HCT116 (cell line): Measurements from ENCODE around the gene PRKACG. TPM values are rescaled to one million over a fixed set of nuclear protein-coding genes. Genes with fewer than 3 reads are reported as not detected.

Source experiments
- ATAC-seq: fragments of 200-7000 bp; cut with Tn5 transposase; 2 replicates; pipeline ENCODE4 v1.9.1; 2020; ENCODE audit warnings: mild to moderate bottlenecking, moderate library complexity
- BruUV-seq: library from RNA; stranded (reverse); fragments of 400-500 nt; replicated peaks from 2 replicates; lab custom pipeline; 2021; lab: Mats Ljungman, UMichigan
- CTCF ChIA-PET: fragments of 300-600 bp; sonication (Branson Sonifier 250); formaldehyde crosslinking; loops from one replicate; lab custom pipeline; 2021; ENCODE audit warnings: antibody characterized with exemption; lab: Charles Lee
- POLR2A ChIA-PET: fragments of 300-600, 350-600 bp; sonication (Branson Sonifier 250); formaldehyde crosslinking; loops from one replicate; lab custom pipeline; 2021; ENCODE audit warnings: antibody characterized with exemption; lab: Charles Lee
- RAD21 ChIA-PET, 2 experiments: fragments of 300-600 bp; sonication (Branson Sonifier 250); formaldehyde crosslinking; loops; one replicate each; lab custom pipeline; 2023; ENCODE audit warnings: low total read pairs in 2 of 2; ENCODE audit not compliant: uncharacterized antibody in 2 of 2, unreplicated experiment in 2 of 2, low non-redundant PET in 1 of 2; lab: Charles Lee
- DNase-seq: peaks from one replicate; pipeline ENCODE4 v3.0.0-alpha.2; 2010; ENCODE audit warnings: low read depth, low spot score
- H2AFZ ChIP-seq: fragments of 200-600 bp; shearing (Covaris generic), sonication (generic); 2 replicates; pipeline ENCODE4 v1.6.1; 2017; ENCODE audit warnings: low read depth, mixed run types, mixed read lengths, antibody characterized with exemption, low read length; ENCODE audit not compliant: poor library complexity, severe bottlenecking
- H3K27ac ChIP-seq: 2 replicates; pipeline ENCODE4 v1.5.1; 2012; ENCODE audit warnings: low read depth, low read length
- H3K27me3 ChIP-seq: fragments of 200-600 bp; sonication (generic); 2 replicates; pipeline ENCODE4 v1.6.1; 2016; ENCODE audit warnings: mixed run types, low read length, mixed read lengths; ENCODE audit not compliant: insufficient read depth
- H3K36me3 ChIP-seq, 2 experiments: fragments of 200-500 bp in 1 of 2; fragments of 200-600 bp in 1 of 2; sonication (Bioruptor generic) in 1 of 2; sonication (generic) in 1 of 2; 2 replicates each; pipeline versions ENCODE4 v1.5.1 to v1.6.1; 2014 to 2016; ENCODE audit warnings: low read length in 2 of 2, inconsistent platforms in 1 of 2, mixed read lengths in 1 of 2, mixed run types in 1 of 2; ENCODE audit not compliant: insufficient read depth in 2 of 2, control insufficient read depth in 1 of 2
- H3K4me1 ChIP-seq, 2 experiments: fragments of 200-600 bp in 1 of 2; sonication (generic) in 1 of 2; 2 replicates each; pipeline versions ENCODE4 v1.5.1 to v1.6.1; 2012 to 2017; ENCODE audit warnings: low read length in 2 of 2, inconsistent platforms in 1 of 2, mild to moderate bottlenecking in 1 of 2, mixed read lengths in 1 of 2, mixed run types in 1 of 2, moderate library complexity in 1 of 2; ENCODE audit not compliant: insufficient read depth in 2 of 2, control insufficient read depth in 1 of 2
- H3K4me2 ChIP-seq: fragments of 200-600 bp; sonication (generic); 2 replicates; pipeline ENCODE4 v1.6.1; 2017; ENCODE audit warnings: mixed run types, low read length, mixed read lengths
- H3K4me3 ChIP-seq, 2 experiments: fragments of 200-600 bp in 1 of 2; sonication (generic) in 1 of 2; replicated peaks in 1 of 2; 2 replicates each; pipeline ENCODE4 v1.5.1; 2011 to 2016; ENCODE audit warnings: low read length in 2 of 2, control low read depth in 1 of 2, low read depth in 1 of 2, mild to moderate bottlenecking in 1 of 2, mixed read lengths in 1 of 2, mixed run types in 1 of 2
- H3K79me2 ChIP-seq: fragments of 200-600 bp; sonication (generic); 2 replicates; pipeline ENCODE4 v1.6.1; 2017; ENCODE audit warnings: mild to moderate bottlenecking, mixed run types, low read length, moderate library complexity, mixed read lengths; ENCODE audit not compliant: insufficient read depth
- H3K9ac ChIP-seq: fragments of 200-600 bp; sonication (generic); 2 replicates; pipeline ENCODE4 v1.6.1; 2016; ENCODE audit warnings: low read length, mixed read lengths
- H3K9me2 ChIP-seq: fragments of 200-600 bp; sonication (generic), shearing (Covaris generic); 2 replicates; pipeline ENCODE4 v1.6.1; 2017; ENCODE audit warnings: mixed run types, mild to moderate bottlenecking, moderate library complexity; ENCODE audit not compliant: insufficient read depth
- H3K9me3 ChIP-seq, 2 experiments: fragments of 200-500 bp in 1 of 2; fragments of 200-600 bp in 1 of 2; sonication (Bioruptor generic) in 1 of 2; sonication (generic) in 1 of 2; 2 replicates each; pipeline ENCODE4 v1.6.1; 2014 to 2017; ENCODE audit warnings: low read length in 2 of 2, mixed read lengths in 2 of 2, inconsistent platforms in 1 of 2, low read depth in 1 of 2, mild to moderate bottlenecking in 1 of 2, mixed run types in 1 of 2, moderate library complexity in 1 of 2; ENCODE audit not compliant: control insufficient read depth in 1 of 2, insufficient read depth in 1 of 2
- H4K20me1 ChIP-seq: fragments of 200-600 bp; sonication (generic), shearing (Covaris generic); 2 replicates; pipeline ENCODE4 v1.6.1; 2017; ENCODE audit warnings: mixed run types, mild to moderate bottlenecking, moderate library complexity; ENCODE audit not compliant: insufficient read depth
- CEBPB ChIP-seq: IDR thresholded peaks from 2 replicates; pipeline ENCODE4 v1.6.1; 2012; ENCODE audit warnings: low read depth
- CTCF ChIP-seq, 3 experiments: fragments of 200-600 bp in 1 of 3; sonication (generic) in 1 of 3; IDR thresholded peaks in 2 of 3; conservative IDR thresholded peaks in 1 of 3; 2 replicates each; pipeline ENCODE4 v1.5.1; 2012 to 2017; ENCODE audit warnings: low read depth in 2 of 3, low read length in 2 of 3, antibody characterized with exemption in 1 of 3, borderline replicate concordance in 1 of 3, control low read depth in 1 of 3, mild to moderate bottlenecking in 1 of 3, mixed read lengths in 1 of 3, mixed run types in 1 of 3, moderate library complexity in 1 of 3; ENCODE audit not compliant: insufficient read depth in 1 of 3
- EGR1 ChIP-seq: IDR thresholded peaks from 2 replicates; pipeline ENCODE4 v1.6.1; 2012; ENCODE audit warnings: low read depth
- POLR2AphosphoS5 ChIP-seq: IDR thresholded peaks from 2 replicates; pipeline ENCODE4 v1.6.1; 2011; ENCODE audit warnings: mild to moderate bottlenecking, low read depth, low read length, moderate library complexity
- REST ChIP-seq: IDR thresholded peaks from 2 replicates; pipeline ENCODE4 v1.6.1; 2012; ENCODE audit warnings: low read depth
- SIN3A ChIP-seq: IDR thresholded peaks from 2 replicates; pipeline ENCODE4 v1.6.1; 2012; ENCODE audit warnings: low read depth
- SRF ChIP-seq: IDR thresholded peaks from 2 replicates; pipeline ENCODE4 v1.6.1; 2012; ENCODE audit warnings: low read depth
- TCF7L2 ChIP-seq: IDR thresholded peaks from 2 replicates; pipeline ENCODE4 v1.7.0; 2011; ENCODE audit warnings: borderline replicate concordance, inconsistent platforms; ENCODE audit not compliant: insufficient read depth, insufficient read length; ENCODE audit errors: extremely low read depth
- ZBTB33 ChIP-seq: IDR thresholded peaks from 2 replicates; pipeline ENCODE4 v1.6.1; 2011; ENCODE audit warnings: mild to moderate bottlenecking, low read length, moderate library complexity; ENCODE audit not compliant: insufficient replicate concordance; ENCODE audit errors: extremely low read depth
- intact Hi-C: fragments of 100-400 bp; cut with micrococcal nuclease; formaldehyde crosslinking; loops from 2 replicates; pipeline ENCODE4 v1.10.0; 2022
- total RNA-seq: library from RNA; stranded (reverse); gene quantifications from one replicate; pipeline ENCODE4 v1.2.1, GENCODE V29; 2021; ENCODE audit not compliant: unreplicated experiment

PRKACG gene
- total RNA-seq, 1 experiment from 2014 or later = not detected

GRCh38 chr9:68995776-68996175 lies 18.1 kb downstream of the PRKACG start:
- POLR2A ChIA-PET = no interaction called here
- H3K27ac ChIP-seq = no peak overlapping the region
- no peak overlapping the region for H3K9ac ChIP-seq
- no peak overlapping the region for H2AFZ ChIP-seq
- no peaks in the 10 kb centered on the region for H3K4me1 ChIP-seq
- DNase-seq (no peak), ATAC-seq (no peak)
- H3K4me3 ChIP-seq = no peak overlapping the region
- H3K36me3 ChIP-seq = no peaks in the 10 kb centered on the region
- H3K27me3 ChIP-seq = 0 out of 2 replicates have a peak, but pooled peaks cover 7% of the 10 kb centered on the region
- RAD21 ChIA-PET = no interaction called here
- no peaks in the 10 kb centered on the region for H3K9me2 ChIP-seq
- intact Hi-C loops = loop anchor here (10.0 kb wide), 1 partner anchor 241 kb away; no protein-coding TSS in a partner anchor
- no peaks in the 10 kb centered on the region for H3K9me3 ChIP-seq
- CTCF ChIA-PET = no interaction called here
- TF ChIP-seq SIN3A = no peak
- TF ChIP-seq POLR2AphosphoS5 = no peak
- TF ChIP-seq SRF = no peak
- TF ChIP-seq EGR1 = no peak
- TF ChIP-seq ZBTB33 = no peak
- no peak for TF ChIP-seq TCF7L2
- TF ChIP-seq CTCF (IDR thresholded peaks at IDR 0.05 in 2 of 3, conservative IDR thresholded peaks at IDR 0.05 in 1 of 3; ENCODE audit: borderline replicate concordance in 1 of 3, insufficient read depth in 1 of 3, low read depth in 2 of 3, low read length in 2 of 3) = no peak
- no peak for TF ChIP-seq CEBPB
- TF ChIP-seq REST = no peak
- no peaks in the 10 kb centered on the region for H3K79me2 ChIP-seq
- BruUV-seq = no TSS peak
- no peak overlapping the region for H3K4me2 ChIP-seq
- H4K20me1 ChIP-seq = no peaks in the 10 kb centered on the region
